ENCODE results near the gene AASDH. TPM values are rescaled to one million over a fixed set of nuclear protein-coding genes. Genes with fewer than 3 reads are reported as not detected.

The AASDH gene
- total RNA-seq, 1 experiment from 2014 or later, result 3.8 TPM

DNA sequence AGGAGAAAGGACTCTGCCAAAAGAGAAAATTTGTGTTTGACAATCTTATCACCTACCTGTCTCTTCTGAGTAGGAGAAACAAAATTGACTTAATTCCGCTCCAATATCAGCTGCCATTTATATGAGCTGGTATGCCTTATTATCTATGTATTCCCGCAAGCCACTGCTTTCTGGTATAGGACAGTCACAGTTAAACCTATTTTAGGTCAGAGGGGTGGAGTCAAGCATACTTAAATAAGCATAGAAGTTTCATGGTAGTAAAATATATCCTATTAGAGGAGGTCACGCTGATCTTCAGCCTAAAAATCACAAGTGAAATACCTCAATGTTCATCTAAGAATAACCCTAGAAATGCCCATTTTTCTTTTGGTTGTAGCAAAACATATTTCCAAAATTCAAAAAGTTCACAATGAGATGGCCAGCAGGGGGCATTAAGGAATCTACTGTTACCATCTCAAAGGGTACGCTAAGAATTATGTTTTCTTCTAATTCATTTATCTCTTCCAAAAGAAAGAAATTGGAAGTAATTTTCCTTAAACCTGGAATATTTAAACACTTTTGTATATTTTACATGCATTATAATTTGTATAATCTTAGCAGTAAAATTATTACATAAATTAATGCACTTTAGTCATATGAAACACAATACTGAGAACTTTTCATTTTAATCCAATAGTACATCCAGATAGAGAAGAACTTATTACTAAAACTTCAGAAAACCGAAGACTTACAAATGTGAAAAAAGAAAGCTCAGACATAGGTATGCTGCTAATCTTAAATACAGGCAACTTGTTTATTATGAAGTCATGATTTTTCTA, 37.6 kb upstream of the AASDH start:
- TF ChIP-seq EZH2 (IDR thresholded peaks at IDR 0.05; ENCODE audit: borderline replicate concordance, low read depth, low read length, poor library complexity, severe bottlenecking), result no peak
- TF ChIP-seq, protein P1, sequence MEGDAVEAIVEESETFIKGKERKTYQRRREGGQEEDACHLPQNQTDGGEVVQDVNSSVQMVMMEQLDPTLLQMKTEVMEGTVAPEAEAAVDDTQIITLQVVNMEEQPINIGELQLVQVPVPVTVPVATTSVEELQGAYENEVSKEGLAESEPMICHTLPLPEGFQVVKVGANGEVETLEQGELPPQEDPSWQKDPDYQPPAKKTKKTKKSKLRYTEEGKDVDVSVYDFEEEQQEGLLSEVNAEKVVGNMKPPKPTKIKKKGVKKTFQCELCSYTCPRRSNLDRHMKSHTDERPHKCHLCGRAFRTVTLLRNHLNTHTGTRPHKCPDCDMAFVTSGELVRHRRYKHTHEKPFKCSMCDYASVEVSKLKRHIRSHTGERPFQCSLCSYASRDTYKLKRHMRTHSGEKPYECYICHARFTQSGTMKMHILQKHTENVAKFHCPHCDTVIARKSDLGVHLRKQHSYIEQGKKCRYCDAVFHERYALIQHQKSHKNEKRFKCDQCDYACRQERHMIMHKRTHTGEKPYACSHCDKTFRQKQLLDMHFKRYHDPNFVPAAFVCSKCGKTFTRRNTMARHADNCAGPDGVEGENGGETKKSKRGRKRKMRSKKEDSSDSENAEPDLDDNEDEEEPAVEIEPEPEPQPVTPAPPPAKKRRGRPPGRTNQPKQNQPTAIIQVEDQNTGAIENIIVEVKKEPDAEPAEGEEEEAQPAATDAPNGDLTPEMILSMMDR (conservative IDR thresholded peaks at IDR 0.05; ENCODE audit: low read depth, low read length), result peak; percentile 55
- no TSS peak for BruUV-seq (replicated peaks)
- Histone ChIP-seq H3K36me3 (ENCODE audit: insufficient read depth, low read length, poor library complexity, severe bottlenecking) (no peaks in the 10 kb centered on the region), H3K4me1 (ENCODE audit: insufficient read depth, low read length, poor library complexity, severe bottlenecking) (peaks cover 12% of the 10 kb centered on the region), H3K9me3 (ENCODE audit: low read depth, low read length, poor library complexity, severe bottlenecking) (no peaks in the 10 kb centered on the region), H3K27me3 (replicated peaks; ENCODE audit: insufficient read depth, low read depth, low read length, poor library complexity) (no peaks in the 10 kb centered on the region), H3K27ac (ENCODE audit: low read depth, low read length, poor library complexity, severe bottlenecking) (no peak overlapping the region), H3K4me3 (ENCODE audit: low read depth, low read length, poor library complexity, severe bottlenecking) (no peak overlapping the region)
- CTCF ChIA-PET, result no interaction called here
- POLR2A ChIA-PET (ENCODE audit: low non-redundant PET), result interaction anchor here (0.6 kb wide), 1 partner anchor 37 kb away, joined by 4 read pairs; the partner anchor contains the start of gene AASDH
- intact Hi-C loops (cut with micrococcal nuclease; ENCODE audit: unreplicated experiment), result no loop called here
- DNase-seq (ENCODE audit: low spot score), result peak; percentile 29

DNA sequence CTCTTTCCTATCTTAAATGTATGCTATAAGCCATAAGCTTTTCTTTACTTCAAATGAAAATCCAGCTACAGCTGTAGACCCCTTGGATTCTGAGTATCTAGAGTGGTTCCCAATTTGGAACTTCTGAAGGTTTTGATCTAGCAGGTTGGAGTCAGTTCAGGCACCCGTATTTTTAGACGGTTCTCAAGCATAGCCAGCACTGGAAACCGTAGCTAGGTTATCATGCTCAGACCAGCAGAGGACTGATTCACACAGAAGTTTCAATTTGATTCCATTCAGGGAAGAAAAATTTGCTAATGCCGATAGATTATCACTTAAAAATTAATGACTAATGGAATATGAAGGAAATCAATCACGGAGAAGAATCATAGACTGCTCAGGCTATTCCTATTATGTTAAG, 36.9 kb upstream of the AASDH start:
- DNase-seq (ENCODE audit: low spot score), result no peak
- H3K36me3 ChIP-seq (ENCODE audit: insufficient read depth, low read length, poor library complexity, severe bottlenecking), result no peaks in the 10 kb centered on the region
- H3K27ac ChIP-seq (ENCODE audit: low read depth, low read length, poor library complexity, severe bottlenecking), result no peak overlapping the region
- ChIA-PET POLR2A (ENCODE audit: low non-redundant PET) (interaction anchor here (0.6 kb wide), 1 partner anchor 37 kb away, joined by 4 read pairs; the partner anchor contains the start of gene AASDH), CTCF (no interaction called here)
- peaks cover 12% of the 10 kb centered on the region for H3K4me1 ChIP-seq (ENCODE audit: insufficient read depth, low read length, poor library complexity, severe bottlenecking)
- TF ChIP-seq, protein P1 (conservative IDR thresholded peaks at IDR 0.05; ENCODE audit: low read depth, low read length), result no peak
- no peak for TF ChIP-seq EZH2 (IDR thresholded peaks at IDR 0.05; ENCODE audit: borderline replicate concordance, low read depth, low read length, poor library complexity, severe bottlenecking)
- intact Hi-C loops (cut with micrococcal nuclease; ENCODE audit: unreplicated experiment), result no loop called here
- no peak overlapping the region for H3K4me3 ChIP-seq (ENCODE audit: low read depth, low read length, poor library complexity, severe bottlenecking)
- no peaks in the 10 kb centered on the region for H3K27me3 ChIP-seq (replicated peaks; ENCODE audit: insufficient read depth, low read depth, low read length, poor library complexity)
- no peaks in the 10 kb centered on the region for H3K9me3 ChIP-seq (ENCODE audit: low read depth, low read length, poor library complexity, severe bottlenecking)
- BruUV-seq (replicated peaks), result no TSS peak

DNA sequence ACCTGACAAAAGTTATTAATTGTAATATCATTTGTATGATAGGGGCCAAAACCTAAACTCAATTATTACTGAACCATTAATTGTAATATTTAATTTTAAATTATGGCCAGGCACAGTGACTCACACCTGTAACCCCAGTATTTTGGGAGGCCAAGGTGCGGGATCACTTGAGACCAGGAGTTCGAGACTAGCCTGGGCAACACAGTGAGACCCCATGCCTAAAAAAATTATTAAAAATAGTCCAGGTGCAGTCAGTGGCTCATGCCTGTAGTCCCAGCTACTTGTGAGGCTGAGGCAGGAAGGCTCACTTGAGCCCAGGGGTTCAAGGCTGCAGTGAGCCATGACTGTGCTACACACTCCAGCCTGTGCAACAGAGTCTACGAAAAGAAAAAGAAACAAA, 30.1 kb upstream of the AASDH start:
- Histone ChIP-seq H3K4me1 (ENCODE audit: insufficient read depth, low read length, poor library complexity, severe bottlenecking) (no peaks in the 10 kb centered on the region), H3K27ac (ENCODE audit: low read depth, low read length, poor library complexity, severe bottlenecking) (no peak overlapping the region), H3K4me3 (ENCODE audit: low read depth, low read length, poor library complexity, severe bottlenecking) (no peak overlapping the region), H3K36me3 (ENCODE audit: insufficient read depth, low read length, poor library complexity, severe bottlenecking) (no peaks in the 10 kb centered on the region), H3K9me3 (ENCODE audit: low read depth, low read length, poor library complexity, severe bottlenecking) (no peaks in the 10 kb centered on the region), H3K27me3 (replicated peaks; ENCODE audit: insufficient read depth, low read depth, low read length, poor library complexity) (no peaks in the 10 kb centered on the region)
- ChIA-PET CTCF (no interaction called here), POLR2A (ENCODE audit: low non-redundant PET) (no interaction called here)
- no TSS peak for BruUV-seq (replicated peaks)
- DNase-seq (ENCODE audit: low spot score), result no peak
- intact Hi-C loops (cut with micrococcal nuclease; ENCODE audit: unreplicated experiment), result no loop called here
- TF ChIP-seq EZH2 (IDR thresholded peaks at IDR 0.05; ENCODE audit: borderline replicate concordance, low read depth, low read length, poor library complexity, severe bottlenecking), result no peak
- TF ChIP-seq, protein P1 (conservative IDR thresholded peaks at IDR 0.05; ENCODE audit: low read depth, low read length), result no peak
